NCI-H2107 treated with DMSO at 0.1 percent for 48 hours (cell line): ENCODE data around the gene NFASC.

Source experiments
- DNase-seq: peaks from one replicate; lab custom pipeline; 2025; ENCODE audit not compliant: unreplicated experiment; lab: John Stamatoyannopoulos, UW

NFASC gene

GRCh38 chr1:205002705-205003104 is 132.0 kb downstream of the NFASC start:
- no peak for DNase-seq

- DNase-seq: no peak
Measured at GRCh38 chr1:205003358-205004131, 132.9 kb downstream of the NFASC start.

- no peak for DNase-seq
Measured at GRCh38 chr1:205004351-205004750, 133.7 kb downstream of the NFASC start.

GRCh38 chr1:205008896-205009295 is 138.2 kb downstream of the NFASC start:
- DNase-seq: no peak

GRCh38 chr1:205009670-205010069 is 139.0 kb downstream of the NFASC start:
- DNase-seq: peak; percentile 6

- DNase-seq: no peak
Measured at GRCh38 chr1:205012391-205013140, 141.9 kb downstream of the NFASC start.

- DNase-seq: peak; percentile 81
Measured at GRCh38 chr1:205013683-205014367, 143.2 kb downstream of the NFASC start.

GRCh38 chr1:205014783-205015182 is 144.1 kb downstream of the NFASC start:
- DNase-seq: no peak

- DNase-seq: no peak
Measured at GRCh38 chr1:205015241-205015640, 144.6 kb downstream of the NFASC start.

- DNase-seq: no peak
Measured at GRCh38 chr1:205016075-205016474, 145.4 kb downstream of the NFASC start.

- DNase-seq: no peak
Measured at GRCh38 chr1:205016584-205016983, 145.9 kb downstream of the NFASC start.

GRCh38 chr1:205017001-205017400 is 146.3 kb downstream of the NFASC start:
- no peak for DNase-seq

GRCh38 chr1:205017766-205018165 is 147.1 kb downstream of the NFASC start:
- no peak for DNase-seq

GRCh38 chr1:205018381-205018780 is 147.7 kb downstream of the NFASC start:
- no peak for DNase-seq

- DNase-seq: no peak
Measured at GRCh38 chr1:205020466-205020865, 149.8 kb downstream of the NFASC start.

- no peak for DNase-seq
Measured at GRCh38 chr1:205024679-205025078, 154.0 kb downstream of the NFASC start.

- DNase-seq: no peak
Measured at GRCh38 chr1:205025239-205025638, 154.6 kb downstream of the NFASC start.

- DNase-seq: no peak
Measured at GRCh38 chr1:205026181-205026580, 155.5 kb downstream of the NFASC start.

GRCh38 chr1:205028390-205028789 is 157.7 kb downstream of the NFASC start:
- DNase-seq: no peak

- no peak for DNase-seq
Measured at GRCh38 chr1:205028924-205029323, 158.3 kb downstream of the NFASC start.

- DNase-seq: no peak
Measured at GRCh38 chr1:205030241-205030640, 159.6 kb downstream of the NFASC start.

- peak; percentile 32 for DNase-seq
Measured at GRCh38 chr1:205030896-205031295, 160.2 kb downstream of the NFASC start.
